22Rv1 (cell line): ENCODE measurements around the gene HNRNPA1L2.
"Not testable (repeated sequence)": the region's sequence is repeated elsewhere in the genome, so short reads cannot be mapped to it uniquely, and the experiment has no call there.

ENCODE experiments used
- H3K27ac ChIP-seq: fragments of 450-650 bp; 2 replicates; pipeline ENCODE4 v1.5.1; 2017
- ZFX ChIP-seq: fragments of 450-650 bp; IDR thresholded peaks from 2 replicates; pipeline ENCODE4 v1.6.1; 2017; ENCODE audit warnings: antibody characterized with exemption, borderline replicate concordance
- TF ChIP-seq, protein P1 (sequence below): fragments of 450-650 bp; IDR thresholded peaks from 2 replicates; pipeline ENCODE4 v1.5.1; 2017; ENCODE audit warnings: mild to moderate bottlenecking

HNRNPA1L2 gene

DNA sequence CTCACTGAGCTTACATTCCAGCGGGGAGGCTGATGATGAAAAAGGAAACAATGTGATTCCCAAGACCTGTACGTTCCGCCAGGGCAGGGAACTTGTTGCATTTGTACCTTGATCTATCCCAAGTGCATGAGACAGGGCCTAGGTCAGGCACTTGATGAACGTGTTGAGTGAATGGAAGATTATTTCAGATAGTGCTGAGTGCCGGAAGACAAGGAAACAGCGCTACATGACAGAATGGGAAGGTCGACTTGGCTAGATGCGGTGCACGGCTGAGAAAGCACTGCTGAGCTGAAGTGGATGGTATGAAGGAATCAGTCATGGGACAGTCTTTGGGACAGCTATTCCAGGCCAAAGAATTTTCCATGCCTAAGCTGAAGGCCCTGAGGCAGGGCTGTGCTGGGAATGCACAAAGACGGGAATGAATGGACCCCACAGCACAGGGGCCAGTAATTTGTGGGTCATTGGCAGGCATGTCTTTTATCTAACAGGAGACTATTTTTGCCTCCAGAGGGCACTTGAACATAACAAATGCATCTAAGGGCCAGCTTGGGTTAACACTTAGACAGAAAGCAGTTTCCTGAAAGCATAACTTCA is 33.1 kb upstream of the HNRNPA1L2 start:
- TF ChIP-seq, protein P1, sequence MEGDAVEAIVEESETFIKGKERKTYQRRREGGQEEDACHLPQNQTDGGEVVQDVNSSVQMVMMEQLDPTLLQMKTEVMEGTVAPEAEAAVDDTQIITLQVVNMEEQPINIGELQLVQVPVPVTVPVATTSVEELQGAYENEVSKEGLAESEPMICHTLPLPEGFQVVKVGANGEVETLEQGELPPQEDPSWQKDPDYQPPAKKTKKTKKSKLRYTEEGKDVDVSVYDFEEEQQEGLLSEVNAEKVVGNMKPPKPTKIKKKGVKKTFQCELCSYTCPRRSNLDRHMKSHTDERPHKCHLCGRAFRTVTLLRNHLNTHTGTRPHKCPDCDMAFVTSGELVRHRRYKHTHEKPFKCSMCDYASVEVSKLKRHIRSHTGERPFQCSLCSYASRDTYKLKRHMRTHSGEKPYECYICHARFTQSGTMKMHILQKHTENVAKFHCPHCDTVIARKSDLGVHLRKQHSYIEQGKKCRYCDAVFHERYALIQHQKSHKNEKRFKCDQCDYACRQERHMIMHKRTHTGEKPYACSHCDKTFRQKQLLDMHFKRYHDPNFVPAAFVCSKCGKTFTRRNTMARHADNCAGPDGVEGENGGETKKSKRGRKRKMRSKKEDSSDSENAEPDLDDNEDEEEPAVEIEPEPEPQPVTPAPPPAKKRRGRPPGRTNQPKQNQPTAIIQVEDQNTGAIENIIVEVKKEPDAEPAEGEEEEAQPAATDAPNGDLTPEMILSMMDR = peak; percentile 40
- not testable (repeated sequence) for H3K27ac ChIP-seq

DNA sequence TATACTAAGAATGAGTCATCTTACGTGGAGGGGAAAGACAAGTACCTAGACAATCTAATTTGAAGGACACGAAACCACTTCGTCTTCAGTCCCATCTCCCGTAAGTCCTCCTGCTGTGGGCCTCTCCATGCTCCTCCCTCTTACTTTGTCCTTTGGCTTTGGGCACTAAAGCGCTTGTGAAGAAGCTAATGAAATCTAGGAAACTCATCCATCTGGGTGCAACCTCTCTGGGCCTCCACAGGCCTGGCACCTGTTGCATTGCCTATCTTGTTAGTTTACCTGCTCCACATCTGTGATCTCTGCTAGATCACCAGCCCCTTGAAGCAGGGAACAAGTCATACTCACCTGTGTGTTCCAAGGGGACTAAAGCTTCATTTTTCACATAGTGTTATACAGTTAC is 32.1 kb upstream of the HNRNPA1L2 start:
- H3K27ac ChIP-seq = not testable (repeated sequence)

DNA sequence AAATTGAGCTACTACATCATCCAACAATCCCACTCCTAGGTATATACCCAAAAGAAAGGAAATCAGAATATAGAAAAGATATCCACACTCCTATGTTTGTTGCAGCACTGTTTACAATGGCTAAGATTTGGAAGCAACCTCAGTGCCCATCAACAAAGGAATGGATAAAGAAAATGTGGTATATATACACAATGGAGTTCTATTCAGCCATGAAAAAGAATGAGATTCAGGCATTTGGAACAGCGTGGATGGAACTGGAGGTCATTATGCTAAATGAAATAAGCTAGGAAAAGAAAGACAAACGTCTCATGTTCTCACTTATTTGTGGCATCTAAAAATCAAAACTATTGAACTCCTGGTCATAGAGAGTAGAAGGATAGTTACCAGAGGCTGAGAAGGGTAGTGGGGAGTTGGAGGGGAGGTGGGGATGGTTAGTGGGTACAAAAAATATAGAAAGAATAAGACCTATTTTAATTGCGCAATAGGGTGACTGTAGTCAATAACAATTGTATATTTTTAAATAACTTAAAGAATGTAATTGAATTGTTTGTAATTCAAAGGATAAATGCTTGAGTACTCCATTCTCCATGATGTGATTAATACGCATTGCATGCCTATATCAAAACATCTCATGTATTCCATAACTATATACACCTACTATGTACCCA is 27.0 kb upstream of the HNRNPA1L2 start:
- no peak for TF ChIP-seq ZFX
- TF ChIP-seq, protein P1 = no peak

DNA sequence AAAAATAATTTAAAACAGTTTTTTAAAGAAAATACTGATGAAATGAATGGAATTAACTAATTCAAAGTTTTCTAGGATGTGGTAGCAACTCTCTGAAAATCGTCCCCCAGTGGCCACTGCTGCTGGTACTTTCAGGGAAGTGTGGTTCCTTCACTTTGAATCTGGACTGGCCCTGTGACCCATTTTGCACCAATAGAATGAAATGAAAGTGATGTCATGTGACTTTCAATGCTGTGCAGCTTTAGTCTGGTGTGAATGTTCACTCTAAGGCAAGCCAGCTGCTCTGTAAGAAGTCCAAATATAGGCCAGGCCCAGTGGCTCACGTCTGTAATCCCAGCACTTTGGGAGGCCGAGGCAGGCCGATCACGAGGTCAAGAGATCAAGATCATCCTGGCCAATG is 26.4 kb upstream of the HNRNPA1L2 start:
- TF ChIP-seq, protein P1 = no peak
- H3K27ac ChIP-seq = no peak overlapping the region

More for the DNA sequence above, 27.0 kb upstream of the HNRNPA1L2 start:
- no peak overlapping the region for H3K27ac ChIP-seq

DNA sequence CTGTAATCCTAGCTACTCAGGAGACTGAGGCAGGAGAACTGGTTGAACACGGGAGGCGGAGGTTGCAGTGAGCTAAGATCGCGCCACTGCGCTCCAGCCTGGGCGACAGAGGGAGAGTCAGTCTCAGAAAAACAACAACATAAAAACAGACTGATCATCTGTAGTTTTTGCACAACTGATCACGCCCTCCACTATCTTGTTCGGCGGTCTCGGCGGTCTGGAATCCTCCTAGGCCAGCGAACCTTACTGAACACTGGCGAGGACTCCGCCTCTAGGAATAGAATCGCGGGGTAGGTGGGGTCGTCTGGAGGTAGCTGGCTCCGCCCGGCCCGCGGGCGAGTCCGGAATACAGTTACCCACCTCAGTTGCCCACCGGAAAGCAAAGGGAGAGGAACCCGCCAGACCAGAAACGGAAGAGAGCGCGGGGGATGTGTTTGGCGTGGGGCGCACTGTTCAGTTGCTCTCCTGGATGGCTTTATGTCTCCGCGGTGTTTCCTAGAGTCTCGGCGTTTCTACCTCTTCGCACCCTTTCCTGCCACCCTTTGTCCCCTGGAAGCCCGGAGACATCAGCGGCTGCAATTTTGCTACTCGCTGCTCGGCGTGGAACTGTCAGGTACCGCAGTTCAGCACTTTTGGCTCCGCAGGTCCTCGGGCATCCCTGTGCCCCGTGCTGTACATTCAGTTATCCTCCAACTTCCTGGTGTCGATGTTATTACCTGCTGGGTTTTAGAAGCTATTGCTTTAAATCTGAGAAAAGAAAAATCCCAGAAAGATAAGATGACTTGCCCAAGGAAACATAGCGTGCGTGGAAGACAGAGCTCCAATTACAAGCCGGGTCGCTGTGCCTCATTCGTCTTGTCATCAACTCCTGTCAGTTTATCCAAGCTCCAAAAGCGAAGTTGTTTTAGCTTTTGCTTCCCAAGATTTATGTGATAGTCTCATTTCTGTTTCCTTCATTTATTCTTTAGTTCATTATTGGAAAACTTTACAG is 24.9 kb upstream of the HNRNPA1L2 start:
- peak overlapping the region; percentile 74 for H3K27ac ChIP-seq

DNA sequence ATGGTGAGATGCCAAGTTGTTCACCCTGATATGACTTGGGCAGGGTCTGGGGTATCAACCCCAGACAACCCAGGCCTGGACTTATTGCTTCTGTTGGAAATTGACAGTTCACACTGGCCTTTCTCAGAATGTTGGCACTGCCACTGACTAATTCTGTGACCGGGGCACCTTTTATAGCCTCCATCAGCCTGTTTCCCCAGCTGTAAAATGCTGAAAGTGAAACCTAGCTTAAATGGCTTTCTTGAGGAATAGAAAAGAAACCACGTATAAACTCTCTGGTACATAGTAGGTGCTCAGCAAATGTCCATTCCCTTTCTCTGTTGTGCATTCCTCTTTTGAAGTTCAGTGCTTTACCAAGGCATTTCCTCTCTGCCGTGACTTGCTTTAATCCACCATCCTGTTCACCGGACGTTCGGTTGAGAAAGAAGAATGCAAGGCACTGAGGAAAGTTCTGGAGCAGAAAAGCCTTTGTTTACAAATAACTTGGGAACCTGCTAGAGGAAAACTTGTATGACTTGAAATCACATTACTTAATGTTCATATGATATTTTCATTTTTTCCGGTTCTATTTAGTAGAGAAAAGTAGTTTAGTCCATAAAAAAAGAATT is 11.0 kb upstream of the HNRNPA1L2 start:
- H3K27ac ChIP-seq = not testable (repeated sequence)

More for the DNA sequence above, 24.9 kb upstream of the HNRNPA1L2 start:
- TF ChIP-seq ZFX = no peak
- TF ChIP-seq, protein P1 = no peak

DNA sequence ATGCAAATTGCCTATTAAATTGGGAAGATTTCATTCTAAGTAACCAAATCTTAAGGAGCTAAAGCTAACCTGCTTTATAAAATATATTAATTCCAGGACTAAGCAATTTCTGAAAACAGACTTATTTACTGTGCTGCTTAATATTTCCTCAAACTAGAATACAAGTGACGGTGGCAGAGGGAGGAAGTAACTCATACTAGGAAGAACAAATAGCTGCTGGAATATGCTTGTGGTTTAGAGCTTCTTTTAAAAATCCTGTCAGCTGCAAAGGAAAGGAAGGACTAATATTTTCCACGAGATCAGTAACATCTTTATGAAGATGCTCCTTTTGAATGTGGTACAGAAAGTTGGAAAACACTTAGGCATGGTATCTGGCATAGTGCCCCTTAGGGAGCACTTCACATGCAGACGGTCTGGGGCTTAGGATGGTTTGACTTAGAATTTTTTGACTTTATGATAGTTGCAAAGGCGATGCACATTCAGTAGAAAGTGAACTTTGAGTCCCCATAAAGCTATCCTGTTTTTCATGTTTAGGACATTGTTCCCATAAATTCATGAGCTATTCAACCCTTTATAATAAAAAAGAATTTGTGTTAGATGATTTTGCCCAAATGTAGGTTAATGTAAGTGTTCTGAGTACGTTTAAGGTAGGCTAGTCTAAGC is 3.4 kb upstream of the HNRNPA1L2 start:
- H3K27ac ChIP-seq = no peak overlapping the region
- no peak for TF ChIP-seq ZFX
- TF ChIP-seq, protein P1 = no peak
